ENCODE results near the gene ALOX5AP. TPM values are rescaled to one million over a fixed set of nuclear protein-coding genes. Genes with fewer than 3 reads are reported as not detected.

Gene ALOX5AP
- total RNA-seq, 3 donors from 2014 or later, result 5.1 to 13.8 (median 11.8) TPM

GRCh38 chr13:30736461-30737320 lies 1.3 kb downstream of the ALOX5AP start:
- DNase-seq (no peak), ATAC-seq (no peak)
- no peaks in the 10 kb centered on the region for H3K9me3 ChIP-seq
- H3K4me3 ChIP-seq, result no peak overlapping the region
- no peaks in the 10 kb centered on the region for H3K36me3 ChIP-seq (ENCODE audit: low read depth)
- no peaks in the 10 kb centered on the region for H3K4me1 ChIP-seq (ENCODE audit: low read depth)
- TF ChIP-seq CTCF (IDR thresholded peaks at IDR 0.05), result no peak
- intact Hi-C loops (cut with DNase I, micrococcal nuclease), result no loop called here

GRCh38 chr13:30737511-30738337 lies 2.4 kb downstream of the ALOX5AP start:
- intact Hi-C loops (cut with DNase I, micrococcal nuclease), result no loop called here
- Histone ChIP-seq H3K36me3 (ENCODE audit: low read depth) (no peaks in the 10 kb centered on the region), H3K4me1 (ENCODE audit: low read depth) (no peaks in the 10 kb centered on the region), H3K9me3 (no peaks in the 10 kb centered on the region), H3K4me3 (no peak overlapping the region)
- ATAC-seq (peak; percentile 18), DNase-seq (no peak)
- TF ChIP-seq CTCF (IDR thresholded peaks at IDR 0.05), result no peak

GRCh38 chr13:30738526-30739236 lies 3.3 kb downstream of the ALOX5AP start:
- Histone ChIP-seq H3K36me3 (ENCODE audit: low read depth) (no peaks in the 10 kb centered on the region), H3K4me1 (ENCODE audit: low read depth) (peaks cover 9% of the 10 kb centered on the region), H3K4me3 (no peak overlapping the region), H3K9me3 (no peaks in the 10 kb centered on the region)
- intact Hi-C loops (cut with DNase I, micrococcal nuclease), result no loop called here
- ATAC-seq (no peak), DNase-seq (no peak)
- TF ChIP-seq CTCF (IDR thresholded peaks at IDR 0.05), result no peak

GRCh38 chr13:30739237-30739528 lies 3.8 kb downstream of the ALOX5AP start:
- H3K4me3 ChIP-seq, result no peak overlapping the region
- H3K4me1 ChIP-seq (ENCODE audit: low read depth), result peaks cover 12% of the 10 kb centered on the region
- ATAC-seq (no peak), DNase-seq (no peak)
- no peaks in the 10 kb centered on the region for H3K9me3 ChIP-seq
- no peak for TF ChIP-seq CTCF (IDR thresholded peaks at IDR 0.05)
- H3K36me3 ChIP-seq (ENCODE audit: low read depth), result no peaks in the 10 kb centered on the region
- intact Hi-C loops (cut with DNase I, micrococcal nuclease), result no loop called here

GRCh38 chr13:30739761-30740642 lies 4.7 kb downstream of the ALOX5AP start:
- Histone ChIP-seq H3K4me3 (no peak overlapping the region), H3K4me1 (ENCODE audit: low read depth) (peaks cover 16% of the 10 kb centered on the region), H3K36me3 (ENCODE audit: low read depth) (no peaks in the 10 kb centered on the region), H3K9me3 (no peaks in the 10 kb centered on the region)
- no peak for DNase-seq
- no peak for TF ChIP-seq CTCF (IDR thresholded peaks at IDR 0.05)
- intact Hi-C loops (cut with DNase I, micrococcal nuclease), result no loop called here
- ATAC-seq, result peak; percentile 26
